LNCaP clone FGC (cell line): ENCODE measurements around the gene SLC9A6.
"Not testable (repeated sequence)": the region's sequence is repeated elsewhere in the genome, so short reads cannot be mapped to it uniquely, and the experiment has no call there.

Experiments used
- DNase-seq: peaks from one replicate; pipeline ENCODE4 v3.0.0-alpha.2; 2011; ENCODE audit warnings: low read depth
- H3K4me3 ChIP-seq: 2 replicates; pipeline ENCODE4 v1.5.1; 2011; ENCODE audit warnings: mild to moderate bottlenecking, low read depth, low read length, control low read depth
- CTCF ChIP-seq: IDR thresholded peaks from 2 replicates; pipeline ENCODE4 v1.5.1; 2012; ENCODE audit warnings: mild to moderate bottlenecking; ENCODE audit not compliant: control insufficient read depth, insufficient read depth; ENCODE audit errors: extremely low read depth

Gene SLC9A6

DNA sequence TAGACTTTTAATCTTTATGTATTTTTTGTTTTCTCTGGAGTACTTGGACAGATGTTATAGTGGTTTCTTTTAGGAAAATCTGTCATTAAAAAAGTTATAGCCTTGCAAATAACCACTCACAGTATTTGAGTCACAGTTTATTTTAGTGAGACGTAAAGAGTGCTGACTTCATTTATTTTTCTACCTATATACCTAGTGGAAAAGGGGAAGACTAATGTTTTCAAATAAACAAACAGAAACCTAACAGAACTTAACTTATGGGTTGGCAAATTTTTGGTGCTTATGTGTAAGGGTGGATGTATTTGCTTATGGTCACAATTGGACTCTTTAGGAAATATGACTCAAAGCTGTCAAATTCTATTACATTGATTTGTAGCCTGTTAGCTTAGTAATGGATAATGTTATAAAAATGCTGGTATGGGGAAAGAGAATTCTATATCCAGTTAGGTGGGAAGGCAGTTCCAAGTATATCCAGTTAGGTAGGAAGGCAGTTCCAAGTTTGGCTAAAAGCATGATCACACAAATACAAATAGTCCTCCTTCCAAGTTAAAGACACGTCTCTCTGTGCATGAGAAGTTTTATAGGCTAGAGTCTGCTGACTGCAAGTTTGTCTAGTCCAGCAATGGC, 61.9 kb downstream of the SLC9A6 start:
- H3K4me3 ChIP-seq: no peak overlapping the region
- no peak for TF ChIP-seq CTCF
- DNase-seq: peak; percentile 86

GRCh38 chrX:136047969-136048368, 62.7 kb downstream of the SLC9A6 start:
- no peak overlapping the region for H3K4me3 ChIP-seq
- TF ChIP-seq CTCF: no peak
- DNase-seq: no peak

DNA sequence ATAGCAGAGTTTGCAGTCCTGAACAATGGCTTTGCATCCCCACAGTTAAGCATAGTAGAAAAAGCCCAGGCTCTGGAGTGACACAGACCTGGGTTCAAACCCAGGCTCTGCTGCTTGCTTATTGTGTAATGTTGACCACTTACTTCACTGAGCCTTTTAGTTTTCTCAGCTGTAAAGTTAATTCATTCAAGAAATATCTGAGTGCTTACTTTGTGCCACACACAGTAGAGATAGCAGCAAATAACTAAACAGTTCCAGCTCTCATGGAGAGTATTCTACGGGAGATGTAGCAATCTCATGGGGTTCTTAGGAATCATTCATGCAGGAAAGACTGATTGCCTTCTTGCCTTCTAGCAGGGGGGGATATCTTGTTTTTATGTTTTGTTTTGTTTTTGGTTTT, 63.2 kb downstream of the SLC9A6 start:
- no peak for TF ChIP-seq CTCF
- H3K4me3 ChIP-seq: no peak overlapping the region
- DNase-seq: no peak

DNA sequence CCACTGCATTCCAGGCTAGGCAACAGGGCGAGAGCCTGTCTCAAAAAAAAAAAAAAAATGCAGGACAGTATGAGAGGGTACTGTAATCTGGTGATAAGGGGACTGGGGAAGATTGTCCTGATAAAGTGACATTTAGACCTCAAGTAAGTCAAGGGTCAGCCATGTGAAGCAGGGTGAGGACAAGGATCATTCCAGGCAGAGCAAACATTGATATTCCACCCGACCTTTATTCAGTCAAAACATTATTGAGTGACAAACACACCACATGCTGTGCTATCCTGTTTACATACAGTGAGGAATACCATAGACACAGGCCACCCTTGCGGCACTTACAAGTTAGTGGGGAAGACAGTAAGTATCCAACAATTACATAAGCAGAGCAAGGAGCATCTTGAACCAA, 64.4 kb downstream of the SLC9A6 start:
- DNase-seq: no peak
- no peak overlapping the region for H3K4me3 ChIP-seq

DNA sequence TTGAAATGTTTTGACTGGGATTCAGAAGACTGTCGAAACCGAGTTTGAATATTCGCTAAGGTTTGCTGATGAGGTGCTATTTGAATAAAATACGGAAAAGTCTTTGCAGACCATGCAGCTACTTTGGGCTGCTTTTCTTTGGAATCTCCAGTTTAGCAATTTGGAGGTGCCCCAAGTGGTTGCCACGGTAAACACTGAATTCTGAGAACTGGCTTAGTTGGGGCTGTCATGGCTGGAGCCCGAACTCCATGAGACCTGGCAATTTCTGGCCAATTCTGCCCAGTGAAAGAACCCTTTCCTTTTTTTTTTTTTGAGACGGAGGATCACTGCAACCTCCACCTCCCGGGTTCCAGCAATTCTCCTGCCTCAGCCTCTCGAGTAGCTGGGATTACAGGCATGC, 65.6 kb downstream of the SLC9A6 start:
- DNase-seq: not testable (repeated sequence)

More for the DNA sequence above, 64.4 kb downstream of the SLC9A6 start:
- no peak for TF ChIP-seq CTCF

GRCh38 chrX:136051611-136052010, 66.4 kb downstream of the SLC9A6 start:
- TF ChIP-seq CTCF: no peak
- no peak overlapping the region for H3K4me3 ChIP-seq
- DNase-seq: no peak

More for the DNA sequence above, 65.6 kb downstream of the SLC9A6 start:
- not testable (repeated sequence) for H3K4me3 ChIP-seq

DNA sequence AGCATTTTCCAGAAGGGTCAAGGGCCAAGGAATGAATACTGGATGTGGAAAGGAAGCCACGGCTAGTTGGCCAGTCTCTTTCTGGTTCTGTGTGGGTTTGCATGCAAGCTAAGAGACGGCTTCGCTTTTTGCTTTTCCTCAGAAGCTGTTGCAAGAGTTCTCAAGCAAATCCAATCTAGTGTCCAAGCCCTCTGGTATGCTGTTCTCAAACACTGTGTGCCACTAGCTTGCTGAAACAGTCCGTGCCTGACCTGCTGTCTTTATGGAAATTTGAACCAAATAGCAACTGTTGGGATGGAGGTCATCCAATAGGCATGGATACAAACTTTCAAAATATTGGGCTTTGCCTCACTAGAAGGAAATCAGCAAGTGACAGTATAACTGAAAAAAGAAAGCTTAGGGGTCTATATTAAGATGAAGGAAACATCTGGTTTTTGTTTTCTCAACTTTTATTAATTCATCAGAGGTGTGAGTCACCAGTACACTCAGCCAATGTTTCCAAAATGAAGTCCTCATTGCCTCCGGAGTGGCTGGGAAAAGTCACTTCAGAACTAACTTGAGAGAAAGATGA, 70.5 kb downstream of the SLC9A6 start:
- no peak overlapping the region for H3K4me3 ChIP-seq
- TF ChIP-seq CTCF: no peak
- no peak for DNase-seq
